Right hindlimb (tissue), 1 donor: ENCODE measurements around the gene LCN10.

Experiments used
- DNase-seq: peaks from one replicate; pipeline ENCODE4 v3.0.0-alpha.2; 2018

The LCN10 gene

GRCh38 chr9:136697821-136698526, 44.8 kb downstream of the LCN10 start:
- DNase-seq, result no peak

GRCh38 chr9:136697146-136697820, 45.5 kb downstream of the LCN10 start:
- DNase-seq, result no peak

GRCh38 chr9:136696502-136696901, 46.2 kb downstream of the LCN10 start:
- DNase-seq, result no peak

GRCh38 chr9:136695955-136696354, 46.8 kb downstream of the LCN10 start:
- DNase-seq, result no peak

GRCh38 chr9:136695435-136695895, 47.3 kb downstream of the LCN10 start:
- no peak for DNase-seq

GRCh38 chr9:136694872-136695247, 47.9 kb downstream of the LCN10 start:
- no peak for DNase-seq

- no peak for DNase-seq
Observed at GRCh38 chr9:136694163-136694871, 48.4 kb downstream of the LCN10 start.

- DNase-seq, result no peak
Observed at GRCh38 chr9:136693490-136694162, 49.1 kb downstream of the LCN10 start.

- DNase-seq, result no peak
Observed at GRCh38 chr9:136693135-136693489, 49.6 kb downstream of the LCN10 start.

GRCh38 chr9:136692185-136693134, 50.3 kb downstream of the LCN10 start:
- no peak for DNase-seq

- DNase-seq, result no peak
Observed at GRCh38 chr9:136691316-136692184, 51.2 kb downstream of the LCN10 start.

GRCh38 chr9:136690806-136691261, 51.9 kb downstream of the LCN10 start:
- DNase-seq, result no peak

GRCh38 chr9:136690104-136690805, 52.5 kb downstream of the LCN10 start:
- DNase-seq, result no peak

GRCh38 chr9:136689108-136689460, 53.7 kb downstream of the LCN10 start:
- no peak for DNase-seq

- no peak for DNase-seq
Observed at GRCh38 chr9:136688274-136689107, 54.2 kb downstream of the LCN10 start.
